OCI-LY7 (cell line): Measurements from ENCODE around the gene INPP5A. TPM values are rescaled to one million over a fixed set of nuclear protein-coding genes. Genes with fewer than 3 reads are reported as not detected.

ENCODE experiments used
- BruUV-seq: library from RNA; stranded (reverse); fragments of 400-500 nt; replicated peaks from 2 replicates; lab custom pipeline; 2021; lab: Mats Ljungman, UMichigan
- CTCF ChIA-PET: fragments of 300-600 bp; sonication (Branson Sonifier 250); formaldehyde crosslinking; loops from one replicate; lab custom pipeline; 2022; ENCODE audit warnings: antibody characterized with exemption; ENCODE audit not compliant: unreplicated experiment; lab: Charles Lee
- POLR2A ChIA-PET: fragments of 300-600 bp; sonication (Branson Sonifier 250); formaldehyde crosslinking; loops from one replicate; lab custom pipeline; 2022; ENCODE audit warnings: antibody characterized with exemption; lab: Charles Lee
- DNase-seq: peaks from one replicate; pipeline ENCODE4 v3.0.0-alpha.2; 2015; ENCODE audit warnings: low spot score
- H2AFZ ChIP-seq: fragments of 200-600 bp; sonication (generic), shearing (Covaris generic); 2 replicates; pipeline ENCODE4 v1.6.1; 2014; ENCODE audit warnings: mild to moderate bottlenecking, antibody characterized with exemption, low read length, moderate library complexity
- H3K27ac ChIP-seq: fragments of 200-600 bp; sonication (generic); 2 replicates; pipeline ENCODE4 v1.5.1; 2014; ENCODE audit warnings: mixed run types, low read depth, mild to moderate bottlenecking, moderate library complexity, low read length, inconsistent platforms; ENCODE audit not compliant: poor library complexity, severe bottlenecking
- H3K36me3 ChIP-seq: fragments of 200-600 bp; sonication (generic); 2 replicates; pipeline ENCODE4 v1.6.1; 2014; ENCODE audit warnings: mild to moderate bottlenecking, antibody characterized with exemption, low read length, moderate library complexity, mixed read lengths; ENCODE audit not compliant: insufficient read depth
- H3K4me1 ChIP-seq: fragments of 200-600 bp; sonication (generic); 2 replicates; pipeline ENCODE4 v1.5.1; 2014; ENCODE audit warnings: mild to moderate bottlenecking, low read length; ENCODE audit not compliant: insufficient read depth, poor library complexity, severe bottlenecking
- H3K4me2 ChIP-seq: fragments of 200-600 bp; sonication (generic); 2 replicates; pipeline ENCODE4 v1.6.1; 2014; ENCODE audit warnings: mild to moderate bottlenecking, low read length
- H3K4me3 ChIP-seq: fragments of 200-600 bp; sonication (generic); 2 replicates; pipeline ENCODE4 v1.5.1; 2014; ENCODE audit warnings: mild to moderate bottlenecking, low read depth, low read length; ENCODE audit not compliant: poor library complexity, severe bottlenecking
- H3K79me2 ChIP-seq: fragments of 200-600 bp; sonication (generic); 2 replicates; pipeline ENCODE4 v1.6.1; 2016; ENCODE audit warnings: low read depth, mild to moderate bottlenecking, low read length, moderate library complexity, mixed read lengths; ENCODE audit not compliant: insufficient read depth
- H3K9me2 ChIP-seq: fragments of 200-600 bp; sonication (generic); 2 replicates; pipeline ENCODE4 v1.6.1; 2016; ENCODE audit warnings: mild to moderate bottlenecking, low read length, mixed read lengths; ENCODE audit not compliant: insufficient read depth
- H3K9me3 ChIP-seq: fragments of 200-600 bp; sonication (generic); 2 replicates; pipeline ENCODE4 v1.6.1; 2014; ENCODE audit warnings: mild to moderate bottlenecking, mixed run types, low read length, mixed read lengths
- H4K20me1 ChIP-seq: fragments of 200-600 bp; sonication (generic); 2 replicates; pipeline ENCODE4 v1.6.1; 2014; ENCODE audit warnings: mild to moderate bottlenecking, antibody characterized with exemption, low read length, moderate library complexity, mixed read lengths; ENCODE audit not compliant: insufficient read depth
- EZH2phosphoT487 ChIP-seq: fragments of 200-600 bp; sonication (generic); IDR thresholded peaks from 2 replicates; pipeline ENCODE4 v1.6.1; 2018; ENCODE audit warnings: low read depth, borderline replicate concordance, mild to moderate bottlenecking, mixed run types, antibody characterized with exemption, low read length, moderate library complexity, mixed read lengths
- intact Hi-C: fragments of 100-400 bp; cut with micrococcal nuclease; formaldehyde crosslinking; loops from one replicate; pipeline ENCODE4 v1.10.0; 2022; ENCODE audit not compliant: unreplicated experiment
- total RNA-seq, 2 experiments: library from RNA; depleted of rRNA in 1 of 2; stranded (reverse); fragments of >200 nt in 1 of 2; shearing (Covaris generic) in 1 of 2; gene quantifications; 2 replicates each; pipeline ENCODE4 v1.2.3, GENCODE V29; 2014 to 2022
- TF ChIP-seq, protein P1 (sequence below): fragments of 200-600 bp; sonication (generic); conservative IDR thresholded peaks from 2 replicates; pipeline ENCODE4 v1.5.1; 2014; ENCODE audit warnings: mild to moderate bottlenecking, antibody characterized with exemption, low read length, moderate library complexity, mixed read lengths

Gene INPP5A
- total RNA-seq, 2 experiments from 2014 or later: 14.5 to 18.4 TPM

DNA sequence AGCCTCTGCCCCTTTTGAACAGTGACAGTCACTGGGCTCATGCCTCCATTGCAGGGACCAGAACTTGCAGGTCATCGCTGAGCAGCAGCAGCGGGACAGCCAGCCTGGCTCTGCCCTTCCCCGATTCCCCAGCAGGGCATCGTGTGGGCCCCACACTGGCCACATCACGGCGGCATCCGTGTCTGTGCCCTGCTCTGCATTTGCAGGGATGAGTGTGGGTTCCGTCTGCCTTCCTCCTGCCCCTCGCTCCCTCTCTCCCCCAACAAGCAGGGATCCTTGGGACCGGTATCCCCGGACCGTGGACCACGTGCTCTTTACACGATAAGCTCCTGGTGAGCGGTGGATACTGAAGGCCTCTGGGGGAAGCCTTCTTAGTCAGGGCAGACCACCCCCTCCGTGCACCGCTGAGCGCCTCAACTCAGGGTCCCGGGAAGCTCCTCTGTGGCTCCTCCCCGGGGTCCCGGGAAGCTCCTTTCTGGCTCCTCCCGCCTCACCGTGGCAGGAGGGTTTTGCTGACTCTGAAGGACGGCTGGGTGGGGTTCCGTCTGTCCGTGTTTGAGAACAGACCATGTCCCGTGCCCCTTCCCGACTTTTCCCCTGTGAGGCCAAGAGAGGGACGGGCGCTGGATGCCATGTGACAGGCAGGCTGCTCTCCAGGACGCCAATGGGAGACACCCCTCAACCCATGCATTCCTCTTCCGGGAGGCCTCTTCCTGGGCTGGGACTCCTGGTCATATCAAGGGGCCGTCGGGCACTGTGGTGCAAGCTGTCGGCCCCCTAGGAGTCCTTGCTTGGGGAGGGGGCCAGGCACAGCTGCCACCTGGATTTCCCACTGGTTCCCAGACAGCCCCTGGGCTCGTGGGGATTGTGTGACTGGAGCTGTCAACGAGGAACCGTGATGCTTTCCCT is 271.9 kb downstream of the INPP5A start:
- H4K20me1 ChIP-seq: no peaks in the 10 kb centered on the region
- no peak for TF ChIP-seq EZH2phosphoT487
- TF ChIP-seq, protein P1, sequence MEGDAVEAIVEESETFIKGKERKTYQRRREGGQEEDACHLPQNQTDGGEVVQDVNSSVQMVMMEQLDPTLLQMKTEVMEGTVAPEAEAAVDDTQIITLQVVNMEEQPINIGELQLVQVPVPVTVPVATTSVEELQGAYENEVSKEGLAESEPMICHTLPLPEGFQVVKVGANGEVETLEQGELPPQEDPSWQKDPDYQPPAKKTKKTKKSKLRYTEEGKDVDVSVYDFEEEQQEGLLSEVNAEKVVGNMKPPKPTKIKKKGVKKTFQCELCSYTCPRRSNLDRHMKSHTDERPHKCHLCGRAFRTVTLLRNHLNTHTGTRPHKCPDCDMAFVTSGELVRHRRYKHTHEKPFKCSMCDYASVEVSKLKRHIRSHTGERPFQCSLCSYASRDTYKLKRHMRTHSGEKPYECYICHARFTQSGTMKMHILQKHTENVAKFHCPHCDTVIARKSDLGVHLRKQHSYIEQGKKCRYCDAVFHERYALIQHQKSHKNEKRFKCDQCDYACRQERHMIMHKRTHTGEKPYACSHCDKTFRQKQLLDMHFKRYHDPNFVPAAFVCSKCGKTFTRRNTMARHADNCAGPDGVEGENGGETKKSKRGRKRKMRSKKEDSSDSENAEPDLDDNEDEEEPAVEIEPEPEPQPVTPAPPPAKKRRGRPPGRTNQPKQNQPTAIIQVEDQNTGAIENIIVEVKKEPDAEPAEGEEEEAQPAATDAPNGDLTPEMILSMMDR: no peak
- H3K4me3 ChIP-seq: no peak overlapping the region
- ChIA-PET POLR2A (no interaction called here), CTCF (no interaction called here)
- no peaks in the 10 kb centered on the region for H3K79me2 ChIP-seq
- no peak for DNase-seq
- H3K27ac ChIP-seq: no peak overlapping the region
- no peaks in the 10 kb centered on the region for H3K4me1 ChIP-seq
- H2AFZ ChIP-seq: no peak overlapping the region
- H3K4me2 ChIP-seq: no peak overlapping the region
- H3K9me3 ChIP-seq: no peaks in the 10 kb centered on the region
- no peaks in the 10 kb centered on the region for H3K36me3 ChIP-seq
- BruUV-seq: no TSS peak
- no peaks in the 10 kb centered on the region for H3K9me2 ChIP-seq
- intact Hi-C loops: no loop called here

DNA sequence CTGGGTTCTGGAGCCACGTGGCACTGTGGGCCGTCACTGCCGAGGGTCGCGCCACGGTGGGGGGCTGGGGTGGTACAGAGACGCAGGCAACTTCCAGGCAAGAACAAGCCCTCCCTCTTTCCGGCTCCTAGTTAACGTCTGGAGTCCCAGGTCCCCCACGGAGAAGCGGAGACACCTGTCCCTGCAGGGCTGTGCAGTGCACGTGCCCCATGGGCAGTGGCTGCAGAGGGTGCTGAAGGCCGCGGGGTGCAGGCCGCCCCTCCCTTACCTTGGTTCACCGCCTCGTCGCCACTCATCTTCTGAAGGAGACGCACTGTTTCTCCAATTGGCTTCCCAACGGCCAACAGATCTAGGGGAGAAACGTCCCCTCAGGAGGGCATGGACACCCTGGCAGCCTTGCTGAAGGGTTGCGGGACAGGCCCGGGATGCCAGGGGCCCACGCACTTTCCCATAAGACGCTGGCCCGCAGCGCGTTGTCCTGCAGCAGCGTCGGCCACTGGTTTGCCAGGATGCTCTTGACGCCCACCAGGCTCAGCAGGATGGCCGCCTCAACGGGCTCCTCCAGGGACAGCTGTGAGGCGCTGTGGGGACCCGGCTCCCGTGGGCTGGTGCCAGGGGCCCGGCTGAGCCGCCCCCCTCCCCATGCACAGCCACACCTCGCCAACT is 272.7 kb downstream of the INPP5A start:
- no peak for TF ChIP-seq EZH2phosphoT487
- TF ChIP-seq, protein P1: no peak
- intact Hi-C loops: no loop called here
- Histone ChIP-seq H3K4me2 (no peak overlapping the region), H3K36me3 (no peaks in the 10 kb centered on the region), H3K27ac (no peak overlapping the region), H3K79me2 (no peaks in the 10 kb centered on the region), H4K20me1 (no peaks in the 10 kb centered on the region), H3K4me1 (no peaks in the 10 kb centered on the region), H3K4me3 (no peak overlapping the region), H2AFZ (no peak overlapping the region), H3K9me2 (no peaks in the 10 kb centered on the region), H3K9me3 (no peaks in the 10 kb centered on the region)
- ChIA-PET CTCF (no interaction called here), POLR2A (no interaction called here)
- no peak for DNase-seq
- no TSS peak for BruUV-seq
